Common myeloid progenitor, CD34-positive (primary cell): ENCODE data around the gene SNAPC1.

ENCODE experiments used
- CTCF ChIA-PET: fragments of 350-600 bp; sonication (Branson Sonifier 250); formaldehyde crosslinking; loops from one replicate; lab custom pipeline; 2021; ENCODE audit warnings: antibody characterized with exemption; lab: Charles Lee
- POLR2A ChIA-PET: fragments of 350-600 bp; sonication (Branson Sonifier 250); formaldehyde crosslinking; loops from one replicate; lab custom pipeline; 2021; ENCODE audit warnings: antibody characterized with exemption; lab: Charles Lee
- DNase-seq, 3 donors: peaks; one replicate each; pipeline versions ENCODE4 v3.0.0 to v3.0.0-alpha.2; 2013
- H3K27ac ChIP-seq, 2 experiments: 1 replicate in 1 of 2; 2 replicates in 1 of 2; pipeline ENCODE4 v1.7.0; 2013; ENCODE audit warnings: inconsistent platforms in 2 of 2, low read length in 2 of 2, mild to moderate bottlenecking in 2 of 2, low read depth in 1 of 2, moderate library complexity in 1 of 2; ENCODE audit not compliant: severe bottlenecking in 2 of 2, insufficient read depth in 1 of 2, poor library complexity in 1 of 2
- H3K27me3 ChIP-seq, 5 experiments: replicated peaks in 2 of 5; 1 replicate in 3 of 5; 2 replicates in 2 of 5; pipeline versions ENCODE4 v1.6.1 to v1.7.0; 2013; ENCODE audit warnings: low read length in 4 of 5, mild to moderate bottlenecking in 2 of 5, moderate library complexity in 2 of 5, inconsistent platforms in 1 of 5; ENCODE audit not compliant: insufficient read depth in 5 of 5, control insufficient read depth in 4 of 5
- H3K36me3 ChIP-seq, 4 experiments: 1 replicate in 2 of 4; 2 replicates in 2 of 4; pipeline versions ENCODE4 v1.6.1 to v1.7.0; 2013; ENCODE audit warnings: low read length in 3 of 4, control low read depth in 1 of 4, mild to moderate bottlenecking in 1 of 4; ENCODE audit not compliant: control insufficient read depth in 4 of 4, insufficient read depth in 4 of 4
- H3K4me1 ChIP-seq, 4 experiments: 1 replicate in 3 of 4; 2 replicates in 1 of 4; pipeline versions ENCODE4 v1.6.1 to v1.7.1; 2013; ENCODE audit warnings: low read length in 3 of 4, mild to moderate bottlenecking in 3 of 4, control low read depth in 1 of 4, inconsistent platforms in 1 of 4, moderate library complexity in 1 of 4; ENCODE audit not compliant: control insufficient read depth in 4 of 4, insufficient read depth in 4 of 4; ENCODE audit errors: control extremely low read depth in 1 of 4
- H3K4me3 ChIP-seq, 7 experiments: 1 replicate in 4 of 7; 2 replicates in 3 of 7; pipeline versions ENCODE4 v1.5.1 to v1.7.0; 2013; ENCODE audit warnings: mild to moderate bottlenecking in 7 of 7, low read length in 6 of 7, moderate library complexity in 6 of 7, inconsistent platforms in 2 of 7, low read depth in 2 of 7, control low read depth in 1 of 7; ENCODE audit not compliant: insufficient read depth in 4 of 7, control insufficient read depth in 1 of 7; ENCODE audit errors: extremely low read depth in 1 of 7
- H3K9me3 ChIP-seq, 5 experiments: 1 replicate in 4 of 5; 2 replicates in 1 of 5; pipeline versions ENCODE4 v1.6.1 to v1.7.1; 2013; ENCODE audit warnings: low read length in 4 of 5, mild to moderate bottlenecking in 2 of 5, inconsistent platforms in 1 of 5, low read depth in 1 of 5, moderate library complexity in 1 of 5; ENCODE audit not compliant: control insufficient read depth in 4 of 5, insufficient read depth in 2 of 5; ENCODE audit errors: control extremely low read depth in 1 of 5
- WGBS: methylation state at CpG from one replicate; pipeline ENCODE4 v1.1.5; 2013; ENCODE audit not compliant: insufficient coverage; 5-methylcytosine and 5-hydroxymethylcytosine counted together

Gene SNAPC1

DNA sequence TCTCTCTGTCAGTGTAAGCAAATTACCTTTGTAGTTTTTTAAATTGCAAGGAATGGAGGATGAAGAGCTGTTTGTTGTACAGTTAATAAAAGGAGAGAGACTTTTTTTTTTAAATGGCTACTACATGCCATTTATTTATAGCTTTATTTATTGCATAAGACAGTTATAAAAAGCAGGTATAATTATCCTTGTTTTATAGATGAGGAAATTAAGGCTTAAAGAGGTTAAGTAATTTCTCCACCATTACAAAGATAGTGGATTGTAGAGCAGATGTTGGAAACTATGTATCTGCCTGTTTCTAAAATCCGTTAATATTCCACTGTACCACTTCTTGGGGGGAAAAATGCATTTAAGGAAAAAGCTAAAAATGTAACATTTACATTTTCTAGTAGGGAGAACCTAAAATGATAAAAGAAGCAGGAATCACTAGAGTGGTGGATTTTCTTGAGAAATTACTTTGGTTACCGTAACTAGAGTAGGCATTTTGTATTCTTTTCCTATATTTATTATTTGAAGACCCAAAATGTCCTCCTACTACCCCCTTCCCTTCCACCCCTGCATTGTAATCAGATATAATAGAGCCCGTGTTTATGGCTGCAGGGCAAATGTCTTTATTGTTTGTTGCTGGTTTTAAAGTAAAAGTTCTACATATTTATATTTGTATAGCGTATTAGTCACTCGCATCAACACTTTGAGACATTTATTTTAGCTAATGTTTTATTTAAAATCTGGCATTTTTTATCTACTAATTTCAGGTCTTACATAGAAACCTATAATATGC, 2.3 kb downstream of the SNAPC1 start:
- Histone ChIP-seq H3K27me3 (no peaks in the 10 kb centered on the region), H3K27ac (no peak overlapping the region), H3K36me3 (peaks cover 0 to 25% (median 4%) of the 10 kb centered on the region in 4 experiments), H3K4me3 (no peak overlapping the region), H3K9me3 (no peaks in the 10 kb centered on the region), H3K4me1 (peaks cover 5 to 28% (median 20%) of the 10 kb centered on the region in 4 experiments)
- no peak for DNase-seq
- WGBS: 100% methylated on average over 1 of the region's 5 CpGs
- CTCF ChIA-PET: interaction anchor here (1.0 to 1.1 kb wide), 3 partner anchors 8 to 23 kb away, joined by 3 read pairs; no protein-coding TSS in a partner anchor
- POLR2A ChIA-PET: no interaction called here

DNA sequence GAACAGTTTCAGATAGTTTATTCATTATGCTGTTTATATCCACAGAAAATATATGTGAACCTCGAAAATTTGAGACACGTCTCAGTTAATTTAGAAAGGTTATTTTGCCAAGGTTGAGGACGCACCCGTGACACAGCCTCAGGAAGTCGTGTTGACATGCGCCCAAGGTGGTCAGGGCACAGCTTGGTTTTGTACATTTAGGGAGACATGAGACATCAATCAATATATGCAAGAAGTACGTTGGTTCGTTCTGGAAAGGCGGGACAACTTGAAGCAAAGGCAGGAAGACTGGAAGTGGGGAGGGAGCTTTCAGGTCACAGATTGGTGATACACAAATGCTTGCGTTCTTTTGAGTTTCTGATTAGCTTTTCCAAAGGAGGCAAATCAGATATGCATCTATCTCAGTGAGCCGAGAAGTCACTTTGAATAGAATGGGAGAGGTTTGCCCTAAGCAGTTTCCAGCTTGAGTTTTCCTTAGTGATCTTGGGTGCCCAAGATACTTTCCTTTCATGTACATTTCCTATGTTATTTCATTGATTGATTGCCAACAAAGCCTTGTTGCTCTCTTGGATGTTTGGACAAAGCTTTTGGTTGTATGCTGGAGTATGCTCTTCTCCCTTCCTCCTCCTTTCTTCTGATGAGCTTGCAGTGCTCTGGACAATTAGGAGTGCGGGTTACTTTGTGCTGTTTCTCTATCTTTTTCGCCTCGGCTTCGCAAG, 3.2 kb downstream of the SNAPC1 start:
- CTCF ChIA-PET: interaction anchor here (1.0 kb wide), 1 partner anchor 22 kb away, joined by 3 read pairs; no protein-coding TSS in a partner anchor
- peaks cover 3 to 34% (median 10%) of the 10 kb centered on the region in 4 experiments for H3K36me3 ChIP-seq
- peaks cover 5 to 28% (median 20%) of the 10 kb centered on the region in 4 experiments for H3K4me1 ChIP-seq
- no peak overlapping the region for H3K27ac ChIP-seq
- DNase-seq: no peak
- POLR2A ChIA-PET: no interaction called here
- no peaks in the 10 kb centered on the region for H3K9me3 ChIP-seq
- H3K4me3 ChIP-seq: no peak overlapping the region
- WGBS: 80% methylated on average over 8 of the region's 15 CpGs
- H3K27me3 ChIP-seq: no peaks in the 10 kb centered on the region

DNA sequence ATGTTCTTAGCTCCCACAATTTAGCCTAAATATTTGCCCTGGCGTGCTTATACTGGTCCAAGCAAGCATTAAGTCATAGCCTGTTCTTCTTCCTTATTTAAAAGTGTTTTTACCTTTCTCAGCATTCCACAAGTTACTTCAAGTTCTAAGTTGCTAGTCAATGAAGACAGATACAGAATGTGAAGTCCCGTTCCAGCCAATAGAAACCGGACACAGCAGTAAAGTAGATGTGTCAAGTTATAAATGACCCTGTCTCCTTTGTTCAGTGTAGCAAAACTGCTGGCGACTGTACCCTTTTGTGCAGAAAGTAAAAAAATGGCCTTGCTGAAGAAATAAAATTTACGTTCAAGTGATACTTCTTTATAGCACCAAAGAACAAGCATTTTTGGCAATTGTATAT, 3.9 kb downstream of the SNAPC1 start:
- H3K36me3 ChIP-seq: peaks cover 4 to 38% (median 11%) of the 10 kb centered on the region in 4 experiments
- ChIA-PET POLR2A (no interaction called here), CTCF (no interaction called here)
- H3K27me3 ChIP-seq: no peaks in the 10 kb centered on the region
- WGBS: 86% methylated on average over 2 of the region's 5 CpGs
- H3K4me3 ChIP-seq: no peak overlapping the region
- H3K9me3 ChIP-seq: no peaks in the 10 kb centered on the region
- H3K27ac ChIP-seq: no peak overlapping the region
- peaks cover 5 to 28% (median 20%) of the 10 kb centered on the region in 4 experiments for H3K4me1 ChIP-seq
- no peak for DNase-seq

DNA sequence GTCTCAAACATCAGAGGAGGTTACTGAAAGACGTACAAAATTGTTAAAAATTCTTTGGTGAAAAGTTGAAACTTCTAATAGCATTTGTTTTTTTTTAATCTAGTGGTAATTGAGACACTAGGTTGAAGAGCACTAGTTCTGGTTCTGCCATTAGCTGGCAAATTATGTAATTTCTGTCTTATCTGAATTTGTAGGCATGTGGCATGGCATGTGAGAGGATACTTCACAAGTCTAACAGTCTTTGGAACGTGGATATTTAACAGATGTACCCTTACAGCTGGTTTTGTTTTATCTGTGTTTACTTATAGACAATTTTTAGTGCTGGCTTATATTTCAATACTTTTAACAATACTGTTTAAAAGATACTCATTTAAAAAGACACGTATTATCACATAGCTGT, 6.0 kb downstream of the SNAPC1 start:
- POLR2A ChIA-PET: no interaction called here
- Histone ChIP-seq H3K4me1 (peaks cover 2 to 13% (median 10%) of the 10 kb centered on the region in 4 experiments), H3K9me3 (no peaks in the 10 kb centered on the region), H3K27ac (no peak overlapping the region), H3K27me3 (no peaks in the 10 kb centered on the region), H3K4me3 (no peak overlapping the region), H3K36me3 (peaks cover 8 to 57% (median 22%) of the 10 kb centered on the region in 4 experiments)
- CTCF ChIA-PET: interaction anchor here (1.1 kb wide), 1 partner anchor 9 kb away, joined by 3 read pairs; no protein-coding TSS in a partner anchor
- DNase-seq: no peak
- WGBS: no CpG with 5 or more reads among the region's 3 CpGs

DNA sequence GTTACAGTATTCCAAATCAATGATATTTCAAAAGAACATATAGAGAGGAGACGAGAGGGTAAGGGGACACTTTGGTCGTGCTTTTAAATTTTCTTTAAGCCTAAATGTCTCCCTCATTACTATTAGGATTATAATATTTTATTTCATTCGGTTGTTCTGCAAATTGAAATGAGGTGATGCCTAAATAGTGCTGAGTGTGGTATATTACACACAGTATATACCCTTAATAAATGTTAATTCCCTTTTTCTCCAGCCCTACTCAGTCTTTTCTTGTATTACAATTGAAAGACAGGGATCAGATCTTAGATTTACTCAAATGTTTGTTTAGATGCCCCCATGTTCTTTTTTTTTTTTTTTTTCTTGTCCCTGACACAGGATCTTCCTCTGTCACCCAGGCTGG, 7.7 kb downstream of the SNAPC1 start:
- Histone ChIP-seq H3K36me3 (peaks cover 12 to 63% (median 24%) of the 10 kb centered on the region in 4 experiments), H3K27ac (no peak overlapping the region), H3K4me1 (peaks cover 0 to 3% (median 0%) of the 10 kb centered on the region in 4 experiments), H3K9me3 (no peaks in the 10 kb centered on the region), H3K4me3 (no peak overlapping the region), H3K27me3 (no peaks in the 10 kb centered on the region)
- no peak for DNase-seq
- ChIA-PET CTCF (no interaction called here), POLR2A (interaction anchor here (0.6 kb wide), 1 partner anchor 21 kb away, joined by 3 read pairs; no protein-coding TSS in a partner anchor)
- no CpG with 5 or more reads among the region's 3 CpGs for WGBS

DNA sequence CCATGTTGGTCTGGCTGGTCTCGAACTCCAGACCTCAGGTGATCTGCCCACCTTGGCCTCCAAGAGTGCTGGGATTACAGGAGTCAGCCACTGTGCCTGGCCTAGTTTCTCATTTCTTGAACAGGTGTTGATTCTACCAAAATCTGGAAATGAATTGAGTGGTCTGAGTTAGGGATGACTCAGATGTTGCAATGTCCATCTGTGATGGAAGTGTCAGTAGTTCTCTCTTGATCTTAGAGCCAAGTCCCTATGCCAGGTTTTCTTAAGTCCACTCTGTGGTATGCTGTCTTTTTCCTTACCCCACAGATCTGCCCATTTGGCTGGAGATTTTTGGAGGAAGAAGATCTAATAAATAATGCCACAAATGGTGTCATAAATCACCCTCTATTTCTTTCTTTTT, 12.6 kb downstream of the SNAPC1 start:
- H3K4me3 ChIP-seq: no peak overlapping the region
- no peaks in the 10 kb centered on the region for H3K9me3 ChIP-seq
- no peak overlapping the region for H3K27ac ChIP-seq
- no peaks in the 10 kb centered on the region for H3K4me1 ChIP-seq
- peaks cover 16 to 63% (median 42%) of the 10 kb centered on the region in 4 experiments for H3K36me3 ChIP-seq
- WGBS: 100% methylated on average over 1 of the region's 1 CpG
- ChIA-PET POLR2A (no interaction called here), CTCF (no interaction called here)
- no peaks in the 10 kb centered on the region for H3K27me3 ChIP-seq
- no peak for DNase-seq
